Measurements from ENCODE around the gene IL12RB1.

- TF ChIP-seq CTCF (IDR thresholded peaks at IDR 0.05; ENCODE audit: poor library complexity) (no peak), EZH2phosphoT487 (IDR thresholded peaks at IDR 0.05; ENCODE audit: low read depth, severe bottlenecking, unreplicated experiment) (no peak)
Observed at GRCh38 chr19:18109341-18109732, 22.6 kb upstream of the IL12RB1 start.

All from hepatocyte (in vitro differentiated cells).